Stimulated activated CD4-positive, alpha-beta T cell treated with anti-CD3 and anti-CD28 coated beads, Interleukin-1b, Interleukin-23, amount 100 ng/mL, for 24 hours (primary cell): Measurements from ENCODE around the gene ATP8B3.
A peak's percentile ranks its signal among the peaks of the same experiment; 100 is the strongest.
"Not testable (repeated sequence)": the region's sequence is repeated elsewhere in the genome, so short reads cannot be mapped to it uniquely, and the experiment has no call there.

Experiments
- DNase-seq, 4 experiments: peaks; one replicate each; pipeline ENCODE4 v3.0.0-alpha.2; 2020; ENCODE audit warnings: low read depth in 4 of 4, low spot score in 1 of 4

Gene ATP8B3

GRCh38 chr19:1773184-1773583 is 38.9 kb downstream of the ATP8B3 start:
- no peak for DNase-seq

GRCh38 chr19:1770866-1771576 is 41.1 kb downstream of the ATP8B3 start:
- no peak for DNase-seq

GRCh38 chr19:1769645-1769985 is 42.5 kb downstream of the ATP8B3 start:
- DNase-seq = no peak

- DNase-seq = no peak
Observed at GRCh38 chr19:1768918-1769644, 43.0 kb downstream of the ATP8B3 start.

GRCh38 chr19:1768248-1768647 is 43.8 kb downstream of the ATP8B3 start:
- no peak for DNase-seq

GRCh38 chr19:1767464-1767933 is 44.6 kb downstream of the ATP8B3 start:
- DNase-seq = peak in 3 of 4 experiments; percentile 34 to 58 (median 39)

- DNase-seq = no peak
Observed at GRCh38 chr19:1766800-1767352, 45.2 kb downstream of the ATP8B3 start.

GRCh38 chr19:1765904-1766799 is 45.9 kb downstream of the ATP8B3 start:
- DNase-seq = no peak

GRCh38 chr19:1765232-1765903 is 46.7 kb downstream of the ATP8B3 start:
- no peak for DNase-seq

- DNase-seq = no peak
Observed at GRCh38 chr19:1764729-1765128, 47.3 kb downstream of the ATP8B3 start.

GRCh38 chr19:1763648-1764639 is 48.1 kb downstream of the ATP8B3 start:
- DNase-seq = no peak

- DNase-seq = no peak
Observed at GRCh38 chr19:1762243-1763117, 49.6 kb downstream of the ATP8B3 start.

- DNase-seq = no peak
Observed at GRCh38 chr19:1761528-1762242, 50.4 kb downstream of the ATP8B3 start.

GRCh38 chr19:1760786-1761527 is 51.1 kb downstream of the ATP8B3 start:
- DNase-seq = not testable (repeated sequence)

GRCh38 chr19:1760020-1760419 is 52.1 kb downstream of the ATP8B3 start:
- no peak for DNase-seq

- no peak for DNase-seq
Observed at GRCh38 chr19:1758959-1759903, 52.8 kb downstream of the ATP8B3 start.
